ENCODE results near the gene TBXAS1. TPM values are rescaled to one million over a fixed set of nuclear protein-coding genes. Genes with fewer than 3 reads are reported as not detected.
A peak's percentile ranks its signal among the peaks of the same experiment; 100 is the strongest.

TBXAS1 gene
- 4.3 TPM for total RNA-seq
- long read RNA-seq, partial matches to known transcripts = 0 of 2 reads
- long read RNA-seq, other reads (novel, unspliced or antisense) = 2 of 2 reads

- peak; percentile 83 for DNase-seq (ENCODE audit: low spot score)
- intact Hi-C loops (cut with DNase I) = loop anchor here (10.0 kb wide), 1 partner anchor 146 kb away; no protein-coding TSS in a partner anchor
Measured at GRCh38 chr7:139829025-139829774, at the start of gene TBXAS1. TBXAS1 (plus strand) TSS chr7:139829264; CDS start chr7:139829391, 127 bp downstream.

- no peak for DNase-seq (ENCODE audit: low spot score)
- intact Hi-C loops (cut with DNase I) = no loop called here
Measured at GRCh38 chr7:139782932-139783331, 46.1 kb upstream of the TBXAS1 start.

DNA sequence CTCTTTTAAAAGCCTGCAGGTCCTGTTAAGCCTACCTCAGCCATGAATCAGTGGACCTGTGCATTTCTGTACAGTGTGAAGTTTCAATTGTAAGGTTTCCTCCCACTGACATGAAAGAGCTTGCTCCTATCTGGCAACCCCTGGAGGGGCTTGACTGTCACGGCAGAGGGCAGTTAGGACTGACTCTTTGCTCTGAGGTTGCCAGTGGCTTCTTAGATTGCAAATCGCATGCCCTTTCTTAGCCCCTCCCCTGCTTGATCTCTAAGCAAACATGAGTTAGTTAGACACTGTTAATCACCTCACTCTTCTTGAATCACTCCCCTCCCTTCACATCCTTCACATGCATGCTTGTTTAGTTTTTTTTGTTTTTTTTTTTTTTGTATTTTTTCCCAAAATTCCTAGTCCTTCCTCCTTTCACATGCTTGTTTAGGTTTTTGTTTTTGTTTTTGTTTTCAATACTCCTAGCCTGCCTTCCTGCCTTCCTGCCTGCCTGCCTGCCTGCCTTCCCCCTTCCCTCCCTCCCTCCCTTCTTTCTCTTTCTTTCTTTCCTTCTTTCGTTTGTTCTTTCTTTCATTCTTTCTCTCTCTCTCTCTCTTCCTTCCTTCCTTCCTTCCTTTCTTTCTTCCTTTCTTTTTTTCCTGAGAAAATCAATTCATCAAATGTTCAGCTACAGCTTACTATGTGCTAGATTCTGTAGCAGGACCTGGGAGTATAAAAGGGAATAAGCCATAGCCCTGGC is 45.2 kb upstream of the TBXAS1 start:
- intact Hi-C loops (cut with DNase I) = no loop called here
- no peak for DNase-seq (ENCODE audit: low spot score)

DNA sequence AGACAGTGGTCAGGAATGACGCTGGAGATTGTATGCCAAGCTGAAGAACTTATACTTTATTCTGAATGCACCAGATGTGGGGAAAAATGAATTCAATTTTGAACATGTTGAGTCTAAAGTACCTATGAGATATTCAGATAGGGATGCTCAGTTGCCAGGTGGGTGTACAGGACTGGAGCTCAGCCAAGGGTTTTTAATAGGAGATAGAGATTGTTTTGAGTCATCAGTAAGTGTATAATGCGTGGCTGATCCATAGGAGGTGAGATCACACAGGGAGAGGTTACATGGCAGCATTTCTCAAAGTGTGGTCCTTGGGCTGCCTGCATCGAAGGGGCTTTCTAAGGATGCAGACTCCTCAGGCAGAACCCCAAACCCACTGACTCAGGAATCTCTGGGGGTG is 44.4 kb upstream of the TBXAS1 start:
- DNase-seq (ENCODE audit: low spot score) = no peak
- intact Hi-C loops (cut with DNase I) = no loop called here

- intact Hi-C loops (cut with DNase I) = no loop called here
Measured at GRCh38 chr7:139791316-139791715, 37.7 kb upstream of the TBXAS1 start.

DNA sequence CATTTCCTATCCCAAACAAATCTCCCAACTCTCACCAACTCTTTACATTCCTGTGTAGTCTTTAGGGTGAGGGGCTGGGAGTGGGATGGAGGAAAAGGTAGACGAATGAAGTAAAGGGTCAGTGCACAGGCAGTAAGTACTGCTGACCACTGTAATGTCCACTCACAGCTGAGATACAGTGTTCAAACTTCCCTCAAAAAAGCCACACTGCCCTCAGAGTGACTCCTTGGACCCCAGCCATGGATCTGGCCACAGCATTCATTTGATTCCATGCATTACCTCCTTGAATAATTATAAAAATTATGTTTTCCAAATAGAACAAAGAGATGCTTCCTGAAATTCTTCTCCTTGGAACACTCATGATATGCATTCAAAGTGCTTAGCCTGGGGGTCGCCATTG is 31.5 kb upstream of the TBXAS1 start:
- DNase-seq (ENCODE audit: low spot score) = no peak
- intact Hi-C loops (cut with DNase I) = no loop called here

More at GRCh38 chr7:139791316-139791715, 37.7 kb upstream of the TBXAS1 start:
- DNase-seq (ENCODE audit: low spot score) = no peak

GRCh38 chr7:139798221-139798620 is 30.8 kb upstream of the TBXAS1 start:
- DNase-seq (ENCODE audit: low spot score) = no peak
- intact Hi-C loops (cut with DNase I) = no loop called here

DNA sequence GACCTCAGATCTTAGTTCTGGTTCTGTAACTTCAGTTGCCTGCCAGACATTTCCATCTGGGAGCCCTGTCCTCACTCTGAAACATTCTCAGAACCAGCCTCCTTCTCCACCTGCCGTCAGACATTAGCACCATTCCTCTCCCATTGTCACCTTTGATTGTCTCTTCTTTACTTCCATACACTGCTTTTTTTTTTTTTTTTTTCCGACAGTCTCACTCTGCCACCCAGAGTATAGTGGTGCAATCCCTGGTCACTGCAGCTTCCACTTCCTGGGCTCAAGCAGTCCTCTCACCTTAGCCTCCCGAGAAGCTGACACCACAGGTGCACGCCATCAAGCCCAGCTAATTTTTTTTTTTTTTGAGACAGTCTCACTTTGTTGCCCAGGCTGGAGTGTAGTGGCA is 30.2 kb upstream of the TBXAS1 start:
- intact Hi-C loops (cut with DNase I) = no loop called here
- DNase-seq (ENCODE audit: low spot score) = no peak

DNA sequence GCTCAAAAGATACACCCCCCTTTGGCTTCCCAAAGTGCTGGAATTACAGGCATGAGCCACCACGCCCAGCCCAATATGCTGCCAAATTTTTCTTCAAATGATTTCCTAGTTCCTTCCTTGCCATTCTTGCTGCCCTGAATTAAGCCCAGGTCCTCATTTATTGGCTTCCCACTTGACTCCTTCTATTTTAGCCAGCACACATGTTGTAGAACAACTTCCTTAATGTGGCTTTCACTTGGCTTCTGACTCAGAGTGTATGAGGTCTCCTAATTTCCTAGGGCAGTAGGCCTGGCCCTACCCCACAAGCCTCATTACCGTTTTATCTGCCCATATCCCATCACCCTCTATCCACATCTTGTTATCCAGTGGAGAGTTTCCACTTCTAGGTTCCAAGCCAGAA is 29.5 kb upstream of the TBXAS1 start:
- DNase-seq (ENCODE audit: low spot score) = no peak
- intact Hi-C loops (cut with DNase I) = no loop called here

DNA sequence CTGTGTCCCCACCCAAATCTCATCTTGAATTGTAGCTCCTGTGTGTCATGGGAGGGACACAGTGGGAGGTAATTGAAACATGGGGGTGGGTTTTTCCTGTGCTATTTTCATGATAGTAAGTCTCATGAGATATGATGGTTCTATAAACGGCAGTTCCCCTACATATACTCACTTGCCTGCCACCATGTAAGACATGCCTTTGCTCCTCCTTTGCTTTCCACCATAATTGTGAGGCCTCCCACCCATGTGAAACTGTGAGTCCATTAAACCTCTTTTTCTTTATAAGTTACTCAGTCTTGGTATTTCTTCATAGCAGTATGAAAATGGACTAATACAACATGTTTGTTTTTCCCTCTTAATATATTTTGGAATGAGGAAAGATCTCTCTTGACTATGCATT is 24.5 kb upstream of the TBXAS1 start:
- no peak for DNase-seq (ENCODE audit: low spot score)
- intact Hi-C loops (cut with DNase I) = no loop called here

GRCh38 chr7:139807009-139807408 is 22.1 kb upstream of the TBXAS1 start:
- DNase-seq (ENCODE audit: low spot score) = no peak
- intact Hi-C loops (cut with DNase I) = no loop called here

DNA sequence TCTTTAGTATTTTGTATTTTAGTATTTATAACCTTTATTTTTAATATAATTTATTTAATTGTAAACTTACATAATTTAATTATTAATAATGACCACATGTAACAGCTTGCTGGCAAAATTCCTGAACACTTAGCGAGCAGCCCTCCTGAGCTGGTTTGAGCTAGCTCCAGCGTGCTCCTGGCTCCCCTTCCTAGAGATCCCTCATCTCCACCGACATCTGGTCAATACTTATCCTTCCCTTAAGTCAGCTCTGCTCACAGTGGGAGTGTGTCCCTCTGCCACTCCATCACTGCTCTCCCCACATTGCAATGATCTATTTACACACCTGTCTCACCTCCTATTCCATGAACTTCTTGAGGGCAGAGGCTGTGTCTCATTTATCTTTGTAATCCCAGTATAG is 20.6 kb upstream of the TBXAS1 start:
- no peak for DNase-seq (ENCODE audit: low spot score)
- intact Hi-C loops (cut with DNase I) = no loop called here

GRCh38 chr7:139808846-139809442 is 20.1 kb upstream of the TBXAS1 start:
- DNase-seq (ENCODE audit: low spot score) = no peak
- intact Hi-C loops (cut with DNase I) = no loop called here

DNA sequence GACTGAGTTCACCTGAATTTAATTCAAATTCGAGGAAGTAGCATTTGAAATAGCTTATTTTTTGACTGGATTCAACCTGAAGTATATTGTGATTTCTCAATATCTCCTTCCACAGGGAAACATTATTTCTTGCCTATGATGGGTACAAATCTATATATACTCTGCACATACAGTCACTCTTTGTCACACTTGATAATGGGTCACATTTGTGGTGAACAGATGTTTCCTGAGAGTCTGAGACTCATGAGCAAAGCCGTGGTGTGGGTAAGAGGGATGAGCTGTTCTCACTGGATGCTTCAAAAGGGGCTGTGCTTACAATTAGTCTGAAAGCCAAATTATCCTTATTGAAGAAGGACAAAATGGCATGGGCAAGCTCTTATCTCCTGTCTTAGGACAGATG is 18.0 kb upstream of the TBXAS1 start:
- DNase-seq (ENCODE audit: low spot score) = no peak
- intact Hi-C loops (cut with DNase I) = no loop called here

DNA sequence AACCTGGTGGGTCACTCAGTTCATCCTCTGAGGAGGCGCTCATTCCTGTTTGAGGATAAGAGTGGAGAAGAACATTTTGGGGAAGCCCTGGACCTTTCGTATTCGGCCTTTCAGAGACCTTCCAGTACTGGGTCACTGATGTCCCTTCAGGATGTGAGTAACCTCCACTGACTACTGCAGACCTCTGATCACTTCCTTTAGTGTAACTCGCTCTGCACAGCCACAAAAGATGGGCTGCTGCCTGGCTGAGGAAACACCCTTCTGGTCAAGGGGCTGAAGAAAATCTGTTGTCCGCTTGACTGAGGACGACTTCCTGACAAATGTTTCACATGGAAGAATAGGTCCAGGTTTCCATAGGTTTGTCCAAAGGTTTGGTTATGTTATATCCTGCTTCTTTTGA is 15.9 kb upstream of the TBXAS1 start:
- DNase-seq (ENCODE audit: low spot score) = no peak
- intact Hi-C loops (cut with DNase I) = no loop called here

DNA sequence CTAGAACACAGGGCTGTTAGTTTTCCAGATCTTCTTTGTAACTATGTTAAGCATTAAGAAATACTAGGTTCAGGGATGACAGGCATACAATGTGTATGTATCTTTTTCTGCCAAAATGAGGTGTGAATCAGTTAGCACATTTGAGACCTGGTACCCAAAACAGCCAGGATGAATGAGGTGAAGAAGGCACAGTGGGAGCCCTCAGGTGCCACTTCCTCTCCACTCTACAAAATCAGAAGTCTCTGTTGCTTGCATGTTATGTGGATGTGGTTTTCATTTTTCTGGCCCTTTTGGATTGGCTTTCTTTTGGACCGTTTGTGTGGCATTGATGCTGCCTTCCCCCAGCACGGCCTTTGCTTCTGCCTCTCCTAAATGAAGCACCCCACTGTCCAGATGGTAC is 15.4 kb upstream of the TBXAS1 start:
- no peak for DNase-seq (ENCODE audit: low spot score)
- intact Hi-C loops (cut with DNase I) = no loop called here

DNA sequence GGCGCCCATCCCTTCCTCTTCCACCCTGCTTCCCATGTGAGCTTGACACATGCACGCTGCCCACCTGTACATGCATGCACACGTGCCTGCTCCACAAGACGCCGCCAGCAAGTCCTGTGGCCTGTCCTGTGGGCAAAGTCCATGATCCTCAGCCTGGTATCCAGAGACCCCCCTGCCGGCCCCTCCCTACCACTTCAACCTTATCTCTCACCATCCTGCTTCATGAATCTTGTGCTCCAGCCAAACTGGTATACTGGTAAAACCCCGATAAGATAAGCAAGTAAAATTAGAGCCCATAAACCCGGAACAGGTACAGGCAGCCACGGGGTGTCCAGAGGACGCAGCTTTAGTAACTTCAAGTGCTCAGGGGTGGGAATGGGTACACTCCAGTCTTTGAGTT is 11.8 kb upstream of the TBXAS1 start:
- DNase-seq (ENCODE audit: low spot score) = no peak
- intact Hi-C loops (cut with DNase I) = no loop called here

DNA sequence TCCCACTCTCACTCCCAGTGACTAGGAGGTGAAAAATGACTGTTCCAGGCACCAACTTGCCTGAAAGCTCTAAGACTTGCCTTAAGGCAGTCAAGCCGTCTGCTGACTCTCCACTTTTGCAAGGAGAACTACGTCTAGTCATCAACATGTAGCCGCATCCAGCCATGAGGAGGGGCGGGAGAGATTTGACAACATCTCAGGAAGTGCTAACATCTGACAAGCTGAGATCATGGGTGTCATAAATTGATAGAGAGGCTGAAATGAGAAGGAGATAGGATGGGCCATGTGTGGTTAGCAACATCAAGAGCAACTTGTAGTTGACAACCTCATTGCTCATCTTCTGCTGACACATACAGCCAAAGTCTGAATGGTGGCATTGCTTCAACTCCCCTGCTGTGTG is 9.0 kb upstream of the TBXAS1 start:
- intact Hi-C loops (cut with DNase I) = loop anchor here (10.0 kb wide), 1 partner anchor 155 kb away; no protein-coding TSS in a partner anchor
- no peak for DNase-seq (ENCODE audit: low spot score)

- no peak for DNase-seq (ENCODE audit: low spot score)
- intact Hi-C loops (cut with DNase I) = loop anchor here (10.0 kb wide), 1 partner anchor 153 kb away; no protein-coding TSS in a partner anchor
Measured at GRCh38 chr7:139821349-139822105, 7.5 kb upstream of the TBXAS1 start.

GRCh38 chr7:139822855-139823254 is 6.2 kb upstream of the TBXAS1 start:
- no peak for DNase-seq (ENCODE audit: low spot score)
- intact Hi-C loops (cut with DNase I) = loop anchor here (10.0 kb wide), 1 partner anchor 152 kb away; no protein-coding TSS in a partner anchor
